Stimulated activated CD8-positive, alpha-beta memory T cell treated with anti-CD3 and anti-CD28 coated beads, Interleukin-7, amount 100 ng/mL, for 1 hour (primary cell): ENCODE data around the gene POU2F3.

Experiments used
- DNase-seq, 2 donors: peaks; one replicate each; pipeline ENCODE4 v3.0.0-alpha.2; 2020; ENCODE audit warnings: low read depth in 2 of 2

Gene POU2F3

DNA sequence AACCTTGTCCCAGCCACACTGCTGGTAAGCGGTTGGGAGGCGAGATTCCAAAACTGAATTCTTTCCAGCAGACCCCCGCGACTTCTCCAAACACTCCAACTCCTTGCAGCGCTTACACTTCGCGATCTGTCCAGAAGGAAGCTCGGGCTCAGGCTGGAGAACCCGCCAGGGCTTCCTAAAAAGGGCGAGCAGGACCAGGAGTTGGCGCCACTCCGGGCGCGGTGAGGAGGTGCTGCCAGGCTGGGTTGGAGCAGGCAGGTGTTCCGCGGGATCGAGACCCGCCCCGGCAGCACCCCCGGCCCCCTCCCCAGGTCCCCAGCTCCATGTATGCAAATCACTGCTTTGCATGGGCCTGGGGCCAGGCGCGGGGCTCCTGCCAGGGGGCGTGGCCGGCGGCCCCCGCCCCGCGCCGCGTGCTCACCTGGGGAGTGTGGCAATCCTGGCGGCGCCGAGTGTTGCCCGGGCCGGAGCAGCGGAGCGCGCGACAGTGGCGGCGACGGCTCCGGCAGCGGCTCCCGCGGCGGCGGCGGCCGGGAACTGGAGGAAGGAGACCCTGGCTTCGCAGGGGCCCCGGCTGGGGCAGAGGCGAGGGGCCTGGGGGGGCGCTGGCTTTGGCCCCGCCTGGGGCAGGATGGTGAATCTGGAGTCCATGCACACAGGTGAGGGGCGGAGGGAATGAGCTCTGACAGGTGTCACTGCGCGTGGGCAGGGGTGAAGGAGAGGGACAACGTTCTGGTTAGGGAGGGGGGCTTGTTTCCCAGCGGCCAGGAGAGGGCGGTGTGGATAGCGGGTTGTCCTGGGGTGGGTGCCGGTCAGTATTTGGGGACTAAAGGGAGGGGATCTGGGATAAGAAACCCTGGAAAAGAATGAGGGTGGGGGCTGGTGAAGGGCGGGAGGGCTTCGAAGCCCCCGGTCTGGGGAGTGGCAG, at the start of gene POU2F3:
POU2F3 (plus strand) TSS at position 428 of the 928 bp plus-strand sequence; CDS start at position 632, 204 bp downstream.
- DNase-seq: no peak

DNA sequence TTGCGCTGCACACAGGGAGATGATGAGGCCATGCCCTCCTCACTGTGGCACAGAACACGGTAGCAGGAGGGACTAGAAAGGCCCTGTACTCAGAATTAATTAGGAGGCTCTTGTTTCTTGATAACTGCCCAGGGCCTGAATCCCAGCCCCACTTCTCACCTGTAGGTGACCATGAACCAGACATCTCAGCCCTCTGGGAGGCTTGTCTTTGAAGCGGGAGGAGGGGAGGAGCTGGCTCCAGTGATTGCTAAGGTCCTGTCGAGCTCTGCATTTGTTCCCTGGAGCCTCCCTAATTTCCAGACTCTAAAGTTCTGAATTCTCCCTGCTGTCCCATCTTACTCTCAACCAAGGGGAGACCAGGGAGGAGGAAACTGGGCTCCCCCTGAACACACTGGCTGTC, 48.9 kb upstream of the POU2F3 start:
- DNase-seq: no peak

DNA sequence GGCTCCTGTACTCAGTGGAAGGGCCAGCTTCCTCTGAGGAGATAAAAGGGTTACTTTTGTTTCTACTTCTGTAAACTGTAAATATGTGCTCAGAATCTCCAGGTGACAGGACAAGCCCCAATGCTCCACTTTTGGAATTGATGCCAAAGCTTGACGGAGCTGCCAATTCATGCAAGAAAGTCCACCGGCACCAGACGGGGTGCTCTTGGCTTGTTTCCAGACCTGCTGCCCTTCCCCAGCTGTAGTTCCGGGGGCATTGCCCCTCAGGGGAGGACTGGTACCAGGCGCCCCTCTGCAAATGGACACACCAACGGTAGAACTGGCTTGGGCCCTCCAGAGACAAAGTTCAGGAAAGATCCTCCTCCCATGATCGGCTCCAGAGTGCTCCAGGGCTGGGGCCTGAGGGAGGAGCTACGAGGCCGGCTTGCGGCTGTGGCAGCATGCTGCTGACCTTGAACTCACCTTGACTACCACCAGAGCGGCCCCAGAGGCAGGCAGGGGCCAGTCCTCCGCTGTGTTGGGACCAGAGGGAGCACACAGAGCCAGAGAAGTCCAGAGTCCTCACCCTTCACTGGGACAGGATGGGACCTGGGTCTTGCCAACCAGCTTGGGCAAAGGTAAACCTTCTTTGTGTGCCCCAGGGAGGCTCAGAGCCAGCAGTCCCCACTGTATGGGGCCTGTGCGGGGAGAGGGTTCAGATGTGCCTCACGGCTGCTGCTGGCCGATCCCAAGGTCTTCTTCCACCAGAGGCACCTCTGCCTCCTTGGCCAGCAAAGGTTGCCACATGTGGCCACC, 46.9 kb upstream of the POU2F3 start:
- no peak for DNase-seq

DNA sequence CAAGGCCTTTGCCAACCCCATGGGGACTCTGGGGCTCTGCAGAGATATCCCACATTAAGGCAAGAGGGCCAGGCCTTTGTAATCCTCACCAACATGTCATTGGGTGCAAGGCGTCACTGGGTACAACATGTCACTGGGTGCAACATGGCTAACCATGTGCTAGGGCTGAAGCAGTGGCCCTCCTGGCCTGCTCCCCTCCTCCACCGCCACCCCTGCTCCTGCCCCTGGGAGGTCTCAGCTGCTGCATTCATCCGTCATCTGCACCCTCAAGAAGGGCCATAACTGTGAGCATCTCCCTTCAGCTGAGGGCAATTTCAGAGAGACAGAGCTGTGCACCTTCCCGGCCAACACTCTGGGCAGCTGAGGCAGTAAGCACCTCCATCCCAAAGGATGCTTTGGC, 45.8 kb upstream of the POU2F3 start:
- no peak for DNase-seq

DNA sequence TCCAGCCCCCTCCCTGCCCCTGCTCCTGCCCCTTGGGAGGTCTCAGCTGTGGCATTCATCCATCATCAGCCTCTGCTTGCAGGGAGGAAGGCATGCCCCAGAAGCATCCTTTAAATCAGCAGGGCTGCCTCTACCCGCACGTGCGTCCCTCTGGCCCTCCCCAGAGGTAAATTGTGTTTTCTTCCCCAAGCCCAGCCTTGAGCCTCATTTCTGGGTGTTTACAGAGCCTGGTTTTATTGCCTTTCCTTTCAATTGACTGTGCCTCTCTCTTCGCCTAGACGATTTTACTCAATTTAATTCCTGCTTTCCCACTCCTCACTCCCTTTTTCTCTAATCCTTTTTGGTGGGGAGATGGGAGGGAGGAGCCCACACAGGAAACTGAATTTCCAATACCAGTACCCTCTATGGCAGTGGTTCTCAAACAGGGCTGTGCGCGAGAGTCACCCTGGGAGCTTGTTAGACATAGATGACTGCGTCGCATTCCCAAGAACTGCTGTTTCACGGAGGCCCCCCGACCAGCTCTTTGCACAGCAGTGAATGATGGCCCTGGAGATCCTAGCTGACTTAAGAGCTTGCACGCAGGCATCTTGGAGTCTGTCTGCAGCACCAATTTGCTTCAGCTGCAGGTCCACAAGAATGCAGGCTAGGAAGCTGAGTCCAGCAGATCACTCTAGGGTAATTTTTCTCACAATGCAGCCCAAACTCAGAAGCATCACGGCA, 44.2 kb upstream of the POU2F3 start:
- DNase-seq: no peak

DNA sequence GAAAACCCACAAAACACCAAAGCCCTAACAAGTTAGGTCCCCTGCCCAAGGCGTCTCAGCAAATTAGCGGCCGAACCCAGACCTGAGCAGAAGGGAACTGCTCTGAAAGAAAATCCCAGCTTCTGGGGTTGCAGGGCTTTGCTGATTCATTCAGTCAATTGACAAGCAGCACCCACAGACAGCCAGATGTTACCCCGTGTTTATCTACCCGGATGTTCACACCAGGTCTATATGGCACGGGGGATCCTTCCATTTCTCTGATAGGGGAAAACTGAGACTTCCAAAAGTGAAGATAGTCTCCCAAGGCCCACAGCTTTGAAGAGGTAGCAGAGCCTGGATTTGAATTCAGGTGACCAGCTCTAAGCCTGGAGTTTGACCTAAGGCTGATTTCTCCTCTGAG, 43.1 kb upstream of the POU2F3 start:
- DNase-seq: no peak

DNA sequence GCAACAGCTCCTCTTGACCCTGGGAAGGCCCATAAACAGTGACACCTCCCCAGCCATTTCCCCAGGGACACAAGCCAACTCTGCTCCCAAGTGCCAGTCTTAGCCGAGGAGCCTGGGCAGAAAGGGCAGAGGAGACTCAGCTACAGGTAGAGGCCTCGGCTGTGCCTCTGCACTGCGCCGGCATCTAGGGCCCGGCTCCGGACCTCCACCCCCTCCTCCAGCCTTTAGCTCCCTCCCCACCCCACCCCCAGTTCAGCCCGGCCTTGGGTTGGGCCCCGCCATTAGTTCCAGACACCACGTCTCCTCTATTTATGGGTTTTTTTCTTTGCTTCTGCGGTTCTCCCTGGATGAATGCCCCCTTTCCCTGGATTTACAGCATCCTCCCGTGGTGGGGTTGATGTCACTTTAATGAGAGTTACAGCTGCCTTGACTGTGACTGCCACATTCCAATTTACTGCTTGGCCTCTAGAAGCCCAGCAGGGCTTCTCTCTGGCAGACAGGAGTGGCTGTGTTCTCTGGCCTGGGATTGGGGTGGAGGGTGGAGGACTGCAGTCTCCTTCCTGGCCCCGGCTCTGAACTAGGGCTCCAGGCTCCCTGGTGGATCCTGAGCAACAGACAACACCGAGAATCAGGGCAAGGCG, 42.6 kb upstream of the POU2F3 start:
- no peak for DNase-seq

DNA sequence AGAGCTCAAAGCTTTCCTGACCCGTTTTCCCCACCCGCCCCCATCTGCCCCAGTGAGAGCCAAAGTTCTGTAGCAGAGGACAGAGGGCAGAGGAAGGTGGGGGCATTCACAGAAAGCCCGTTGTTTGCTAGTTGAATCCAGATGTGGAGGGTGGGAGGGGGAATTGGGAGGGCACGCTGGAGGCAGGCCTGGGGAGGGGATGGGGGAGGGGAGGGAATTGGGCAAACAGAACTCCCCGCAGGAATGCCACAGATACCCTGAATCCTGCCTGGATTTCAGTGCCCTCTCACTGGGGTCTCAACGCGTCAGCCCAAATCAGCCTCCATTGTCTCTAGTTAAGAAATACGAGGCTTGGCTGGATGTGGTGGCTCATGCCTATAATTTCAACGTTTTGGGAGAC, 42.0 kb upstream of the POU2F3 start:
- DNase-seq: no peak

DNA sequence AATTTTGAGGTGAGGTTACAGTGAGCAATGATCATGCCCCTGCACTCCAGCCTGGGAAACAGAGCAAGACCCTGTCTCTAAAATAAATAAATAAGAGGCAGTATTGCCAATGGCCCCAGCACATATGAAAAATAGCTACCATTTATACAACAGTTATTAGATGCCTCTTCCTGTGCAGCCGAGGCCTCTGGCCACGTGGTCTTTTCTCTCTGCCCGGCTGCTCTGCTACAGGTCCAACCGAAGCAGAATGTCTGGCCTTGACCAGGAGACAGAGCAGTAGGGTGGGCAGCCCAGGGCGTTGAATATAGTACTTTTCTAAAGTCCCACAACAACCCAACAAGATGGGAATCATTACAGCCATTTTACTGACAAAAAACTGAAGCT, 41.5 kb upstream of the POU2F3 start:
- DNase-seq: no peak

DNA sequence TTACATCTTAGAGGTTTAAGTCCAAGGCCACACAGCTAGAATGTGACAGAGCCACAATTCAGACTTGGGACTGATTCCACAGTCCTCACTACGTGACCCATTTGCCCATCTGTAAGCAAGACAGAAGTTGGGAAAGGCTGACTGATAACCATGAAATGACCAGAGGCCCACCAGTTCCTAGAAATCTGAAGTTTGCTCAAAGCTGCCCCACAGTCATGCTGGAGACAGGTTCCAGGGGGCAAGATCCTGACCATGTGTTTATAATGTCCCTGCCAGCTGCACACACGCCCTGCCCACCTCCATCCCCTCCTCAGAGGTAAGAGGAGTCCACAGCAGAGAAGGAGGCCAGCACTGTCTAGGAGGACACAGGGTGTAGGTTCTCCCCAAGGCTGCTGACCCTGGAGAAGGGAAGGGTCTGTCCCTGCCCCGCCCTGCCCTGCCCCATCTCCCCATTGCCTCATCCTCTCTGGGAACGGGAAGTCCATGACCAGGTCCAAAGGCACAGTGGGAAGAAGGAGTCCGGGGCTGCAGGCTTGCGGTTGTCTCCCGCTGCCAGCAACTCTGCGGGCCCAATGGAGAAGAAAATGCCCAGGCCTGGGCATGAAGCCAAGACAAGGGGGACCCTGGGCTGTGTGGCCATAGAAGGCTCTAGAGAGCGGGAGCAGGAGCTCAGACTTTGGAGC, 41.0 kb upstream of the POU2F3 start:
- DNase-seq: no peak

DNA sequence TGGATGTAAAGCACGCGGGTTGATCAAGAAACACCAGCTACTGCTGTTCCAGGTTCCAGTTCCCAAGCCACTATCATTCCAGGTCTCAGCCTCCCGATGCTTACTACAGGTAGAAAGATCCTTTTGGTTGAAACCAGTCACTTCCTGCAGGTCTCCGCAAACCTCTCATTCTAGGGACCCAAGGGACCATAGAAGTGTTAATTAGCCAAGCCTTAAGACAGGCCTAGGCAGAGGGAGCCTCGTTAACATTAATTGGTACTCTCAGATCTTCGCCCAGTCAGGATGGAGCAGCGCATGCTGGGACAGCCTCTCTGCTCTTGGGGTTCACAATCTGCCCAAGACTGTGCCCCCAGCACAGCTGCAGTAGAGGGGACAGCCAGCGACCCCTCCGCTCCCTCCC, 40.3 kb upstream of the POU2F3 start:
- no peak for DNase-seq

DNA sequence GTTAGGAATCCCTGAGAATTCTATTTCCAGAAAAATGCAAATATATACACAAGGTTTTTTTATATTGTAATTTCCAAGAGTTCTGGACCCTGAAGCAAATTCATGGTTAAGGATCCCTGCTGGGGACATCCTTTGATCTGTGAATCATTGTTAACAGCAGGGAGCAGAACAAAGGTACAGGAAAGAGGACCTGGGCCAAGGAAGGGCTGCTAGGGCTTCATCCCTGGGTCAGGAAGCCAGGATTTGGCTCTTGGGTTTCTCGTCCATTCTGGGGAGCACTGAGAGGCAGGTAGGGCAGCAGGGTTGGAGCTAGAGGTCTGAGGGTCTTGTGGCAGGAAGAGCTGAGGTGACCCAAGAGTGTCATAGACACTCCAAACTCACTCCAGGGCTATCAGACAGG, 39.3 kb upstream of the POU2F3 start:
- no peak for DNase-seq

DNA sequence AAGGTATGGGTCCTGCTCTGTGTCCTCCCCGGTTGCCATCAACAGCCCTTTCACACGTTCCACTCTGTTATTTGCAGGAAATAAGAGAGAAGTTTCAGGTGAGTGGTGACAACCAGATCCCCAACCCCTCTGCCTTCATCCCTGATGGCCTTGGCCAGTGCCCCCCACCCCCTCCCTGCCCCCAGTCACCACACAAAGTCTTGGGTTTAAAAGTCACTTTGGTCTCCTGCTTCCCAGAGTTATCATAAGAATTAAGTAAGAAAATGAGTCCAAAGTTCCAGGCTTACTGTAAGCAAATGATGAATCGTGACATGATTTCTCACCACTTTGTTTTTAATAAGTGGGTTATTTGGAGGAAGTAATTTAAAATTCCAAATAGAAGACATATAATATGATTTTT, 38.3 kb upstream of the POU2F3 start:
- DNase-seq: no peak

DNA sequence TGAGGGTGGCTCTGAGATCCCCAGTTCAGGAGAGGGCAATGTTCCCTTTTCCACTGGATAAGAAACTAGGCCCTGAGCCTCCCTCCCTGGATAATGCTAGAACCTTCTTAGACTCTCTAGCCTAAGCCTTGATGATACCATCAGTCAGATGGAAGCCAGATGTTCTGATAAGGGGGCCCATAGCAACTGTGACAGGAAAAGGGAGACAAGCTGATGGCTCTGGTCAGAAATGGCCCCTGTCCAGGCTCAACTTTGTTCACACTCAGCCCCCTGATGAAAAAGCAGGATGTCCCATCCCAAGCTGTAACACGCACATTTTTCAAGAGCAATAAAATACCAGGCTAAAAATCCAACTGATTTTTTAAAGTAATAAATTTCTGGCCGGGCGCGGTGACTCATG, 36.3 kb upstream of the POU2F3 start:
- no peak for DNase-seq

DNA sequence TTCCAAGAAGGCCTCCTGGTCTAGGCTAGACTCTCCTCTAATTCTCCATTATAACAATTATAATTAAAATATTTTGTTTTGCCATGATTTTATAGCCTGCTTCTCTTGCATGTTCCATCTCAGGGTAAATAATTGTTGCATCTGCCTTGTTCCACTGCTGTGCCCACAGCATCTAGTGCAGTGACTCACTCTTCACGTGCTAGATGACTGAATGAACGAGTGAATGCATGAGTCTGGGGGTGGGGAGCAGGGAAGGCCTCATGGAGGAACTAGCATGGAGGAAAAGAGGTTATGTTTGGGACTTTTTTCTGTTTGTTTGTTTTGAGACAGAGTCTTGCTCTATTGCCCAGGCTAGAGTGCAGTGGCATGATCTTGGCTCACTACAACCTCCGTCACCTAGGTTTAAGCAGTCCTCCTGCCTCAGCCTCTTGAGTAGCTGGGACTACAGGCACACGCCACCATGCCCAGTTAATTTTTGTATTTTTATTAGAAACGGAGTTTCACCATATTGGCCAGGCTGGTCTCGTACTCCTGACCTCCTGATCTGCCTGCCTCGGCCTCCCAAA, 34.3 kb upstream of the POU2F3 start:
- DNase-seq: no peak

DNA sequence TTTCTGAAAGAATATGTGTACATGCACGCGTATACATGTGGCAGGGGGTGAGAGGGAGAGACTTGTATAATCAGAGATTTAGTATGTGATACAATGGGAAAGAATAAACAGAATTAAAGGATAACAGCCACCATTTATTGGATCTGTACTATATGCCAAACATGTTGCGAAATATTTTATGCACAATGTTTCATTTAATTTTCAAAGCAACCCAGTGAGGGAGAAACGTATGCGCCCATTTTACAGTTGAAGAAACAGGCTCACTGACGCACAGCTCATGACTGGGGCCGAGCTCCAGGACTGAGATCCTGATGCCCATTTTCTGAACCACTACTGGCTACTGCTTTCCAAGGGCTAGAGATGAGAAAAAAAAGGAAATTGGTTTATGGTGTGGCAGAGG, 32.4 kb upstream of the POU2F3 start:
- DNase-seq: no peak

DNA sequence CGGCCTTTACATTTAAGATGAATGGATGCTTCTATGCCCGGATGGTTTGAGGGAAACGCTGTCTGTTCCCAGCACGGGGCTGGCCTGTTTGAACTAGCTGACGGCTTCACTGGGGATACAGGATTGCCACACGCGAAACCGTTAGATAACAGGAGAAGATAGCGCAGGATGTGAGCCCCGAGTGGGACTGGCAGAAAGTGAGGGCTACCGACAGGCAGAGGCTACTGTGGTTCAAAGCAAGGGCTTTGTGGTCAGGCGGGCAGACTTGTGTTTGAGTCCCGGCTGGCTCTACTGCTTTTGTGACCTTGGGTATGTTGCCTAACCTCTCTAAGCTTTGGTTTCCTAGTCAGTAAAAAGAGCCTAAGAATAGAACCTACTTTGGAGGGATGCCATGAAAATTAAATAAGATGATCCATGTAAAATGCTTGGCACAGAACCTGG, 31.9 kb upstream of the POU2F3 start:
- DNase-seq: no peak

DNA sequence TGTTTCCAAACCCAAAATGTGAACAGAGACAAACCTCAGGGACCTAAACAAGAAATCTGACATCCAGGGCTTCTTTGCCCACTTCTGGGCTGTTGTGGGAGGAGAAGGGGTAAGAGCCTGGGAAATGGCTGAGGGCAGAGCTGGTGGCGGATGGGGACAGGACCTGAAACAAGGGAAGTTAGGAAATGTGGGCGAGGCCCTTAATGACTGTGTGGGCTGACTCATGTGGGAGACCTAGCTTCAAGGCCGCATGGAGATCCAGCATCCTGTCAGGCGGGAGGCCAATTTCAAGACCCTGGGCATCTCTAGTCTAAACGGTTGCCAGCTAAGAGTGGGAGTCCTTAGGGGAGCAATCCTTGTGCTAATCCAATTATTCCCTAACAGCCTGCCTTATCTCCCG, 31.2 kb upstream of the POU2F3 start:
- DNase-seq: no peak

DNA sequence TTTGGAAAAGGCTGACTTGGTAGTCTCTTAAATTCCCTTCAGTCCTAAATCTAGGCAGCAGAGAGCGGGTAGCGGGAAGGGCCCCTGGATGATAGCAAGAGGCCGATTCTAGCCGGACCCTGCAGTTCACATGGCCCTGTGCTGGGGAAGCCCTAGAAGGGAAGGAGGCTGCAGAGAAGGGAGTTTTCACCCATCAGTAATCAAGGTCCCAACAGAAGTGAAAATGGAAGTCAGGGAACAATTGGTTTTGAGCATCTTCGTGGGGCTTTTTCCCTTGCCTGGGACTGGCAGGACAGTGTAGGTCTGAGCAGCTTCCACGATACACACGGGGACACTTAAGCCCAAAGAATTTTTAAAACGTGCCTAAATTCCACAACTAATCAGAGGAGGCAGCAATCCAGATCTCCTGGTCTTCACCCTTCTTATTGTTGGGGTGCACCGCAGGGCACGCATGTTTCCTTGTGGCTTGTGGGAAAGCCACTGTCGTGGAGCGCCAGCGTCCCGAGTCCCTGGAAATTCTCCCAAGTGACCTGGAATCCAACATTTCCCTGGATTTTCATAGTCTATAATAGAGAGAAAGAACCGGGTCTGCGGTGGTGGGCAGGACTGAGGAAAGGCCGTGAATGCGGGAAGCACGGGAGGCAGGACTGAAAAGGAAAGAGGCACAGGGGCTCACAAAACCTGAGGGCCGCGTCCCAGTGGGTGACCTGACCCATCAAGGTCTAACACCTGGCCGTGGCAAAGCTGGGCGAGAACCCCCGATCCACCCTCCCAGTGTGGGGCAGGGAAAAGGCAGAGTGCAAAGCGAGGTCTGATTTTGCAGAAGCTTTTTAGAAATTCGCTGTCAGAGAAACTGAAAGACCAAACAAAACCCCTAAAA, 30.0 kb upstream of the POU2F3 start:
- DNase-seq: no peak
